ENCODE measurements around the gene CTDP1. TPM values are rescaled to one million over a fixed set of nuclear protein-coding genes. Genes with fewer than 3 reads are reported as not detected.

Gene CTDP1
- total RNA-seq, 2 experiments from 2014 or later, result 69.0 to 79.6 TPM

DNA sequence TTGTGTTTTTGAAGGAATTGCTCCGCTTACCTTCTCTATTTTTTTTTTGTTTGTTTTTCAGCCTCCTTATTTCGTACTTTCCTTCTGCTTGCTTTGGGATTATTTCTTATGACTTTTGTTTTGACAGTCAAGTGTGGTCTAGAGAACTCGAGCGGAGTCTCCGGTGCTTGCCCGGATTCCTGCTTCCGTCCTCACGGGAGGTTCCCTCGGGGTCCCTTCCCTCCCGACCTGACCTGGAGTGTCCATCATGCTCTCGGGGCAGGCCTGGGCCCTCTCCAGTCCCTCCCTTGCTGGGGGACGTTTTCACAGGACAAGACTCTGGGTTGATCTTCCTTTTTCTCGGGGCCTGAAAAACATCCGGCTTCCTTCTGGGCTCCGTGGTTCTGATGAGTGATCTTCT is 45.9 kb downstream of the CTDP1 start:
- Histone ChIP-seq H3K27ac (ENCODE audit: low read depth in 1 of 2, low read length in 2 of 2) (no peak overlapping the region), H3K27me3 (ENCODE audit: control insufficient read depth in 1 of 2, insufficient read depth in 2 of 2, low read length in 2 of 2) (no peaks in the 10 kb centered on the region), H3K4me3 (ENCODE audit: low read length) (no peak overlapping the region), H3K36me3 (ENCODE audit: insufficient read depth, low read length) (peaks cover 77% of the 10 kb centered on the region), H3K9me3 (ENCODE audit: control insufficient read depth in 1 of 2, insufficient read depth in 1 of 2, low read length in 2 of 2) (peaks cover under 1 to 40% of the 10 kb centered on the region in 2 experiments), H3K4me1 (ENCODE audit: insufficient read depth, low read length) (no peaks in the 10 kb centered on the region)
- ATAC-seq (ENCODE audit: poor library complexity) (no peak), DNase-seq (no peak)
- Mint-ChIP-seq H3K9me3 (no peaks in the 10 kb centered on the region), H3K36me3 (ENCODE audit: low read depth) (peaks cover 94% of the 10 kb centered on the region), H3K4me1 (ENCODE audit: low read depth) (no peaks in the 10 kb centered on the region), H3K27me3 (no peaks in the 10 kb centered on the region), H3K4me3 (no peak overlapping the region), H3K27ac (no peak overlapping the region)
- ChIA-PET POLR2A (no interaction called here), CTCF (no interaction called here)
- TF ChIP-seq, protein P1, sequence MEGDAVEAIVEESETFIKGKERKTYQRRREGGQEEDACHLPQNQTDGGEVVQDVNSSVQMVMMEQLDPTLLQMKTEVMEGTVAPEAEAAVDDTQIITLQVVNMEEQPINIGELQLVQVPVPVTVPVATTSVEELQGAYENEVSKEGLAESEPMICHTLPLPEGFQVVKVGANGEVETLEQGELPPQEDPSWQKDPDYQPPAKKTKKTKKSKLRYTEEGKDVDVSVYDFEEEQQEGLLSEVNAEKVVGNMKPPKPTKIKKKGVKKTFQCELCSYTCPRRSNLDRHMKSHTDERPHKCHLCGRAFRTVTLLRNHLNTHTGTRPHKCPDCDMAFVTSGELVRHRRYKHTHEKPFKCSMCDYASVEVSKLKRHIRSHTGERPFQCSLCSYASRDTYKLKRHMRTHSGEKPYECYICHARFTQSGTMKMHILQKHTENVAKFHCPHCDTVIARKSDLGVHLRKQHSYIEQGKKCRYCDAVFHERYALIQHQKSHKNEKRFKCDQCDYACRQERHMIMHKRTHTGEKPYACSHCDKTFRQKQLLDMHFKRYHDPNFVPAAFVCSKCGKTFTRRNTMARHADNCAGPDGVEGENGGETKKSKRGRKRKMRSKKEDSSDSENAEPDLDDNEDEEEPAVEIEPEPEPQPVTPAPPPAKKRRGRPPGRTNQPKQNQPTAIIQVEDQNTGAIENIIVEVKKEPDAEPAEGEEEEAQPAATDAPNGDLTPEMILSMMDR (IDR thresholded peaks at IDR 0.05), result no peak
- intact Hi-C loops (cut with DNase I, micrococcal nuclease), result no loop called here

DNA sequence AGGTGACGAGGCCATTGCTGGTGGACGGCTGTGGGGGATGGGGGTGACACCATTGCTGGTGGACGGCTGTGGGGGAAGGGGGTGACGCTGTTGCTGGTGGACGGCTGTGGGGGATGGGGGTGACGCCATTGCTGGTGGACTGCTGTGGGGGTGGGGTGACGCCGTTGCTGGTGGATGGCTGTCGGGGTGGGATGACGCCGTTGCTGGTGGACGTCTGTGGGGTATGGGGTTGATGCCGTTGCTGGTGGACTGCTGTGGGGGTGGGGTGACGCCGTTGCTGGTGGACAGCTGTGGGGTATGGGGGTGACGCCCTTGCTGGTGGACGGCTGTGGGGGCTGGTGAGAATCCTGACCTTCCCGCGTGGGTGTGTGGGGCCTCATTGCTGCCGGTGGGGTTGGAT is 47.1 kb downstream of the CTDP1 start:
- H3K9me3 ChIP-seq (ENCODE audit: control insufficient read depth in 1 of 2, insufficient read depth in 1 of 2, low read length in 2 of 2), result peaks cover 13 to 52% of the 10 kb centered on the region in 2 experiments
- H3K4me1 ChIP-seq (ENCODE audit: insufficient read depth, low read length), result no peaks in the 10 kb centered on the region
- H3K4me3 ChIP-seq (ENCODE audit: low read length), result no peak overlapping the region
- no peaks in the 10 kb centered on the region for H3K27me3 Mint-ChIP-seq
- peaks cover 97% of the 10 kb centered on the region for H3K36me3 Mint-ChIP-seq (ENCODE audit: low read depth)
- H3K9me3 Mint-ChIP-seq, result no peaks in the 10 kb centered on the region
- H3K4me3 Mint-ChIP-seq, result no peak overlapping the region
- TF ChIP-seq, protein P1 (IDR thresholded peaks at IDR 0.05), result no peak
- no peak for ATAC-seq (ENCODE audit: poor library complexity)
- no peaks in the 10 kb centered on the region for H3K4me1 Mint-ChIP-seq (ENCODE audit: low read depth)
- peaks cover 79% of the 10 kb centered on the region for H3K36me3 ChIP-seq (ENCODE audit: insufficient read depth, low read length)
- H3K27me3 ChIP-seq (ENCODE audit: control insufficient read depth in 1 of 2, insufficient read depth in 2 of 2, low read length in 2 of 2), result no peaks in the 10 kb centered on the region
- H3K27ac Mint-ChIP-seq, result no peak overlapping the region
- H3K27ac ChIP-seq (ENCODE audit: low read depth in 1 of 2, low read length in 2 of 2), result no peak overlapping the region
- POLR2A ChIA-PET, result no interaction called here
- CTCF ChIA-PET, result no interaction called here
- intact Hi-C loops (cut with DNase I, micrococcal nuclease), result no loop called here
- no peak for DNase-seq

DNA sequence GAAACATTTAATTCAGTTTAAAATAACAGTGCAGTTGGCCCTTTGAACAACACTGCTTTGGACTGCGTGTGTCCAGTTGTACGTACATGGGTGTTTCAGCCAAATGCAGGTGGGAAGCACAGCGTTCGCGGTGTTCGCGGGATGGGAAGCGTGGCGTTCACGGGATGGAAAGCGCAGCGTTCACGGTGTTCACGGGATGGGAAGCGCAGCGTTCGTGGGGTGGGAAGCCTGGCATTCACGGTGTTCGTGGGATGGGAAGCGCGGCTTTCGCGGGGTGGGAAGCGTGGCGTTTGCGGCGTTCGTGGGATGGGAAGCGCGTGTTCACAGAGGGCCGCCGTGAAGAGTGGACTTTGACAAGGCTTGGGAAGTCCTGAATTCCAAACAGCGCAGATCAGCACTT is 47.6 kb downstream of the CTDP1 start:
- no peaks in the 10 kb centered on the region for H3K27me3 ChIP-seq (ENCODE audit: control insufficient read depth in 1 of 2, insufficient read depth in 2 of 2, low read length in 2 of 2)
- Mint-ChIP-seq H3K4me1 (ENCODE audit: low read depth) (no peaks in the 10 kb centered on the region), H3K27me3 (no peaks in the 10 kb centered on the region), H3K36me3 (ENCODE audit: low read depth) (peaks cover 98% of the 10 kb centered on the region), H3K4me3 (no peak overlapping the region), H3K9me3 (no peaks in the 10 kb centered on the region), H3K27ac (no peak overlapping the region)
- no peak overlapping the region for H3K4me3 ChIP-seq (ENCODE audit: low read length)
- intact Hi-C loops (cut with DNase I, micrococcal nuclease), result no loop called here
- H3K27ac ChIP-seq (ENCODE audit: low read depth in 1 of 2, low read length in 2 of 2), result no peak overlapping the region
- H3K4me1 ChIP-seq (ENCODE audit: insufficient read depth, low read length), result no peaks in the 10 kb centered on the region
- ChIA-PET CTCF (no interaction called here), POLR2A (no interaction called here)
- DNase-seq, result no peak
- peaks cover 81% of the 10 kb centered on the region for H3K36me3 ChIP-seq (ENCODE audit: insufficient read depth, low read length)
- TF ChIP-seq, protein P1 (IDR thresholded peaks at IDR 0.05), result no peak
- H3K9me3 ChIP-seq (ENCODE audit: control insufficient read depth in 1 of 2, insufficient read depth in 1 of 2, low read length in 2 of 2), result peaks cover 17 to 54% of the 10 kb centered on the region in 2 experiments
- no peak for ATAC-seq (ENCODE audit: poor library complexity)
